ENCODE measurements around the gene TRIM72. TPM values are rescaled to one million over a fixed set of nuclear protein-coding genes. Genes with fewer than 3 reads are reported as not detected.

TRIM72 gene
- total and polyA plus RNA-seq, 2 of the 4 experiments (the other 2 are of a cell fraction) = not detected

GRCh38 chr16:31262084-31262483 lies 48.2 kb downstream of the TRIM72 start:
- Histone ChIP-seq H2BK120ac (ENCODE audit: low read depth, low read length) (no peak overlapping the region), H3K79me1 (ENCODE audit: low read depth in 1 of 2, low read length in 2 of 2) (no peaks in the 10 kb centered on the region), H3K9me1 (ENCODE audit: insufficient read depth, low read length) (no peaks in the 10 kb centered on the region), H3K27me3 (ENCODE audit: control insufficient read depth, insufficient read depth, low read length) (peaks cover 3% of the 10 kb centered on the region; the same call in 1 of the 2 replicates), H2AFZ (replicated peaks; ENCODE audit: low read length, poor library complexity) (no peak overlapping the region), H3K14ac (replicated peaks; ENCODE audit: low read depth, low read length) (no peak overlapping the region), H4K8ac (ENCODE audit: low read depth in 2 of 2, low read length in 2 of 2) (no peak overlapping the region), H3K56ac (ENCODE audit: extremely low read depth, insufficient read depth, low read length) (no peak overlapping the region), H3K4me1 (ENCODE audit: control insufficient read depth, insufficient read depth, low read length) (no peaks in the 10 kb centered on the region), H2BK15ac (ENCODE audit: low read depth, low read length) (no peak overlapping the region), H3K36me3 (ENCODE audit: control insufficient read depth, insufficient read depth, low read length) (no peaks in the 10 kb centered on the region), H3K23ac (ENCODE audit: low read depth, low read length) (no peak overlapping the region), H3K9me3 (ENCODE audit: control insufficient read depth, insufficient read depth, low read length) (no peaks in the 10 kb centered on the region), H3K4me3 (ENCODE audit: insufficient read depth, low read depth, low read length) (no peak overlapping the region), H3K9ac (ENCODE audit: low read depth, low read length) (no peak overlapping the region), H3K18ac (ENCODE audit: low read depth, low read length) (no peak overlapping the region), H4K5ac (ENCODE audit: low read depth, low read length) (no peak overlapping the region), H2BK5ac (ENCODE audit: low read depth, low read length, poor library complexity, severe bottlenecking) (no peak overlapping the region), H3K4ac (ENCODE audit: low read depth, low read length) (no peak overlapping the region), H4K91ac (ENCODE audit: insufficient read depth, low read depth, low read length) (no peak overlapping the region), H4K20me1 (ENCODE audit: insufficient read depth, low read length) (no peaks in the 10 kb centered on the region), H2BK20ac (ENCODE audit: low read depth, low read length) (no peak overlapping the region), H2AK5ac (ENCODE audit: low read depth, low read length) (no peak overlapping the region), H2AK9ac (replicated peaks; ENCODE audit: low read depth, low read length, poor library complexity) (no peak overlapping the region), H3K27ac (ENCODE audit: insufficient read depth, low read length) (no peak overlapping the region), H3K4me2 (ENCODE audit: low read depth, low read length) (no peak overlapping the region)
- POLR2A ChIA-PET (ENCODE audit: unreplicated experiment) = no interaction called here
- in situ Hi-C loops (cut with MboI; ENCODE audit: low sequenced_read_pairs) = no loop called here
- WGBS, 2 experiments (ENCODE audit: extremely low coverage in 2 of 2, insufficient read length in 1 of 2) = no CpG with 5 or more reads among the region's 3 CpGs
- CTCF ChIA-PET = no interaction called here
- ATAC-seq (ENCODE audit: low read depth) (no peak), DNase-seq (no peak)
- BruUV-seq (replicated peaks) = no TSS peak
- intact Hi-C loops (cut with micrococcal nuclease) = no loop called here
- TF ChIP-seq CHD1 (IDR thresholded peaks at IDR 0.05; ENCODE audit: low read depth, low read length) (no peak), POLR2A (IDR thresholded peaks at IDR 0.05; ENCODE audit: low read depth, low read length) (no peak), ELK1 (IDR thresholded peaks at IDR 0.05; ENCODE audit: borderline replicate concordance, low read depth, low read length) (no peak), BHLHE40 (IDR thresholded peaks at IDR 0.05; ENCODE audit: low read depth, low read length) (no peak), MXI1 (IDR thresholded peaks at IDR 0.05; ENCODE audit: borderline replicate concordance, low read depth, low read length) (no peak)
- dilution Hi-C loops (cut with HindIII; ENCODE audit: low sequenced_read_pairs, unreplicated experiment) = no loop called here
